Heart left ventricle (tissue), 13 donors: ENCODE data around the gene NUDT16L1.

ENCODE experiments used
- POLR2A ChIP-seq, 2 donors: fragments of 450-650 bp; IDR thresholded peaks; one replicate each; pipeline ENCODE4 v1.6.1; 2017; ENCODE audit warnings: antibody characterized with exemption in 2 of 2, mild to moderate bottlenecking in 2 of 2, moderate library complexity in 2 of 2
- TF ChIP-seq, protein P1 (sequence below), 12 donors: fragments of 200-600 bp; sonication (generic) in 4 of 12; IDR thresholded peaks; one replicate each; pipeline versions ENCODE4 v1.5.0 to v1.8.0; 2018 to 2022; ENCODE audit warnings: antibody characterized with exemption in 12 of 12, mild to moderate bottlenecking in 5 of 12
- donor health status: ischemic (EF 13 %, LVEDD 7.1; RV severe dilation, severe dysfunction).
- donor health status: DM: no; HTN: yes; CAD: no.
- donor health status: DM: no; HTN: no; CAD: no.
- donor health status: ischemic (EF 25% LVEDD 6.9; RV normal size, moderate dysfunction).
- donor health status: ischemic (EF 25% LVEDD 5.7; RV mildly dilated, moderate dysfunction).
- donor health status: ischemic (EF 35%, LVEDD 5.7; RV mildly dilated, moderate dysfunction).
- donor health status: nonischemic (EF 11% LVEDD 7.7; RV severe dilation, severe dysfunction).
- donor health status: DM: yes; HTN: yes; CAD: no.
- donor health status: PGD.
- donor health status: ischemic (EF 29% LVEDD 5.4; RV normal size, mild dysfunction).
- donor health status: nonischemic (EF 23%, LVEDD 6.1; RV moderate dilation, normal function).

DNA sequence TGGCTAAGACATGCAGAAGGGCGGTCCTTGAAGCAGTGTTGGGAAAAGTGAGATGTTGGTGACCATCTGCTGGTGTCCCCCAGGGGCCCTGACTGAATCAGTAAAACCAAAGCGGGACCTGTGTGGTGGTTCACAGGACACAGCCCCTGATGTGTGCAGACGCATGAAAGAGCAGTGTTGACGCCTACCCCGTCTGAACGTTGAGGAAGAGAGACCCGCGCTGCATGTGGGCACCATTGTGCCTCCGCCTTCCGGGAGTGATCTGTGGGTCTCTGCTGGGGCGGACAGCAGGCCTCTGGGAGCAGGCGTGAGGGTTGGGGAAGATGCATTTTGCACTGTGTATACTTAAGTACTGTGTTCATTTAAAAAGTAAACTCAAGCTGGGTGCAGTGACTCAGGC lies 37.1 kb upstream of the NUDT16L1 start:
- TF ChIP-seq, protein P1, sequence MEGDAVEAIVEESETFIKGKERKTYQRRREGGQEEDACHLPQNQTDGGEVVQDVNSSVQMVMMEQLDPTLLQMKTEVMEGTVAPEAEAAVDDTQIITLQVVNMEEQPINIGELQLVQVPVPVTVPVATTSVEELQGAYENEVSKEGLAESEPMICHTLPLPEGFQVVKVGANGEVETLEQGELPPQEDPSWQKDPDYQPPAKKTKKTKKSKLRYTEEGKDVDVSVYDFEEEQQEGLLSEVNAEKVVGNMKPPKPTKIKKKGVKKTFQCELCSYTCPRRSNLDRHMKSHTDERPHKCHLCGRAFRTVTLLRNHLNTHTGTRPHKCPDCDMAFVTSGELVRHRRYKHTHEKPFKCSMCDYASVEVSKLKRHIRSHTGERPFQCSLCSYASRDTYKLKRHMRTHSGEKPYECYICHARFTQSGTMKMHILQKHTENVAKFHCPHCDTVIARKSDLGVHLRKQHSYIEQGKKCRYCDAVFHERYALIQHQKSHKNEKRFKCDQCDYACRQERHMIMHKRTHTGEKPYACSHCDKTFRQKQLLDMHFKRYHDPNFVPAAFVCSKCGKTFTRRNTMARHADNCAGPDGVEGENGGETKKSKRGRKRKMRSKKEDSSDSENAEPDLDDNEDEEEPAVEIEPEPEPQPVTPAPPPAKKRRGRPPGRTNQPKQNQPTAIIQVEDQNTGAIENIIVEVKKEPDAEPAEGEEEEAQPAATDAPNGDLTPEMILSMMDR (IDR thresholded peaks at IDR 0.05), result no peak
- TF ChIP-seq POLR2A (IDR thresholded peaks at IDR 0.05), result no peak
